SK-N-SH treated with all-trans-retinoic acid at 6 μM for 48 hours (cell line): ENCODE measurements around the gene KCTD10.

Source experiments
- ATAC-seq: fragments of 200-7000 bp; cut with Tn5 transposase; 3 replicates; pipeline ENCODE4 v1.9.1; 2020; ENCODE audit warnings: mild to moderate bottlenecking, moderate library complexity
- ARNTL ChIP-seq: fragments of 450-650 bp; formaldehyde crosslinking; IDR thresholded peaks from 2 replicates; pipeline ENCODE4 v1.5.0; 2020; ENCODE audit warnings: low read depth, mild to moderate bottlenecking, moderate library complexity, borderline replicate concordance
- BACH2 ChIP-seq: fragments of 250-450 bp; sonication (Bioruptor Pico); IDR thresholded peaks from 2 replicates; pipeline ENCODE4 v1.9.0; 2021; ENCODE audit warnings: mild to moderate bottlenecking, borderline replicate concordance
- CREB5 ChIP-seq: fragments of 250-450 bp; sonication (Bioruptor Pico); IDR thresholded peaks from 2 replicates; pipeline ENCODE4 v1.5.1; 2020; ENCODE audit warnings: low read depth, mild to moderate bottlenecking, moderate library complexity
- CSDC2 ChIP-seq: fragments of 250-450 bp; sonication (Bioruptor Pico); IDR thresholded peaks from 2 replicates; pipeline ENCODE4 v1.5.0; 2020; ENCODE audit warnings: mild to moderate bottlenecking, moderate library complexity
- CSRNP3 ChIP-seq: fragments of 250-450 bp; sonication (Bioruptor Pico); IDR thresholded peaks from 2 replicates; pipeline ENCODE4 v1.5.1; 2021; ENCODE audit warnings: mild to moderate bottlenecking, moderate library complexity
- ESRRG ChIP-seq: fragments of 250-450 bp; sonication (Bioruptor Pico); IDR thresholded peaks from 2 replicates; pipeline ENCODE4 v1.6.1; 2021; ENCODE audit warnings: mild to moderate bottlenecking
- GLIS3 ChIP-seq: fragments of 250-450 bp; sonication (Bioruptor Pico); IDR thresholded peaks from 2 replicates; pipeline ENCODE4 v1.5.0; 2020; ENCODE audit warnings: mild to moderate bottlenecking, moderate library complexity
- ISL1 ChIP-seq: fragments of 250-450 bp; sonication (Bioruptor Pico); IDR thresholded peaks from 2 replicates; pipeline ENCODE4 v2.1.2; 2022; ENCODE audit warnings: mild to moderate bottlenecking, moderate library complexity
- OSR1 ChIP-seq: fragments of 250-450 bp; sonication (Bioruptor Pico); IDR thresholded peaks from 2 replicates; pipeline ENCODE4 v1.8.0; 2022; ENCODE audit warnings: moderate library complexity, mild to moderate bottlenecking, inconsistent platforms
- PATZ1 ChIP-seq: fragments of 250-450 bp; sonication (Bioruptor Pico); IDR thresholded peaks from 2 replicates; pipeline ENCODE4 v1.8.0; 2020; ENCODE audit warnings: mild to moderate bottlenecking, moderate library complexity, borderline replicate concordance
- POU6F1 ChIP-seq: fragments of 250-450 bp; sonication (Bioruptor Pico); IDR thresholded peaks from 2 replicates; pipeline ENCODE4 v1.8.0; 2021; ENCODE audit warnings: low read depth, mild to moderate bottlenecking, moderate library complexity, borderline replicate concordance
- PPARA ChIP-seq: fragments of 250-450 bp; sonication (Bioruptor Pico); IDR thresholded peaks from 2 replicates; pipeline ENCODE4 v1.5.0; 2020; ENCODE audit warnings: mild to moderate bottlenecking, borderline replicate concordance
- RARB ChIP-seq: fragments of 250-450 bp; sonication (Bioruptor Pico); IDR thresholded peaks from 2 replicates; pipeline ENCODE4 v1.8.0; 2021; ENCODE audit warnings: mild to moderate bottlenecking, moderate library complexity
- SNAI2 ChIP-seq: fragments of 250-450 bp; sonication (Bioruptor Pico); IDR thresholded peaks from 2 replicates; pipeline ENCODE4 v1.5.0; 2020; ENCODE audit warnings: mild to moderate bottlenecking, moderate library complexity
- TCF4 ChIP-seq: fragments of 250-450 bp; sonication (Bioruptor Pico); IDR thresholded peaks from 2 replicates; pipeline ENCODE4 v1.8.0; 2021; ENCODE audit warnings: mild to moderate bottlenecking, moderate library complexity, borderline replicate concordance
- TOX ChIP-seq: fragments of 250-450 bp; sonication (Bioruptor Pico); IDR thresholded peaks from 2 replicates; pipeline ENCODE4 v1.8.0; 2021; ENCODE audit warnings: mild to moderate bottlenecking, moderate library complexity, borderline replicate concordance
- TSHZ2 ChIP-seq: fragments of 250-450 bp; sonication (Bioruptor Pico); IDR thresholded peaks from 2 replicates; pipeline ENCODE4 v1.5.0; 2020; ENCODE audit warnings: mild to moderate bottlenecking, moderate library complexity
- ZC3H10 ChIP-seq: fragments of 250-450 bp; sonication (Bioruptor Pico); IDR thresholded peaks from 2 replicates; pipeline ENCODE4 v1.5.1; 2021; ENCODE audit warnings: mild to moderate bottlenecking, moderate library complexity
- ZFP3 ChIP-seq: fragments of 250-450 bp; sonication (Bioruptor Pico); IDR thresholded peaks from 2 replicates; pipeline ENCODE4 v1.5.0; 2020; ENCODE audit warnings: mild to moderate bottlenecking, moderate library complexity
- ZFP30 ChIP-seq: fragments of 450-650 bp; formaldehyde crosslinking; IDR thresholded peaks from 2 replicates; pipeline ENCODE4 v1.5.0; 2022; ENCODE audit warnings: mild to moderate bottlenecking, moderate library complexity
- ZNF70 ChIP-seq: fragments of 450-650 bp; formaldehyde crosslinking; IDR thresholded peaks from 2 replicates; pipeline ENCODE4 v1.5.0; 2020; ENCODE audit warnings: mild to moderate bottlenecking, moderate library complexity
- ZNF8 ChIP-seq: fragments of 450-650 bp; formaldehyde crosslinking; IDR thresholded peaks from 2 replicates; pipeline ENCODE4 v1.5.0; 2020; ENCODE audit warnings: mild to moderate bottlenecking, moderate library complexity

Gene KCTD10

GRCh38 chr12:109473006-109473405, 4.1 kb downstream of the KCTD10 start:
- no peak for ATAC-seq
- TF ChIP-seq ZNF8 (CRISPR knock-in tag) (no peak), SNAI2 (CRISPR knock-in tag) (no peak), ZC3H10 (CRISPR knock-in tag) (no peak), PPARA (CRISPR knock-in tag) (no peak), ZNF70 (CRISPR knock-in tag) (no peak), GLIS3 (CRISPR knock-in tag) (no peak), CSDC2 (CRISPR knock-in tag) (no peak), POU6F1 (CRISPR knock-in tag) (no peak), TCF4 (no peak)

GRCh38 chr12:109469517-109469916, 7.6 kb downstream of the KCTD10 start:
- ATAC-seq = no peak
- TF ChIP-seq ZFP3 (CRISPR knock-in tag) = no peak
- no peak for TF ChIP-seq SNAI2 (CRISPR knock-in tag)
- TF ChIP-seq ZNF70 (CRISPR knock-in tag) = no peak
- TF ChIP-seq GLIS3 (CRISPR knock-in tag) = no peak
- no peak for TF ChIP-seq POU6F1 (CRISPR knock-in tag)
- TF ChIP-seq ESRRG (CRISPR knock-in tag) = no peak
- no peak for TF ChIP-seq BACH2 (CRISPR knock-in tag)
- no peak for TF ChIP-seq PATZ1
- TF ChIP-seq ZC3H10 (CRISPR knock-in tag) = no peak
- no peak for TF ChIP-seq RARB (CRISPR knock-in tag)
- no peak for TF ChIP-seq CSRNP3 (CRISPR knock-in tag)
- TF ChIP-seq ZFP30 (CRISPR knock-in tag) = no peak
- TF ChIP-seq TSHZ2 (CRISPR knock-in tag) = no peak
- TF ChIP-seq TOX (CRISPR knock-in tag) = no peak
- TF ChIP-seq ISL1 (CRISPR knock-in tag) = no peak
- TF ChIP-seq ARNTL (CRISPR knock-in tag) = no peak
- no peak for TF ChIP-seq CSDC2 (CRISPR knock-in tag)
- TF ChIP-seq OSR1 (CRISPR knock-in tag) = no peak
- TF ChIP-seq PPARA (CRISPR knock-in tag) = no peak
- no peak for TF ChIP-seq TCF4

GRCh38 chr12:109467978-109468676, 9.0 kb downstream of the KCTD10 start:
- TF ChIP-seq ARNTL (CRISPR knock-in tag) (no peak), SNAI2 (CRISPR knock-in tag) (no peak), CSDC2 (CRISPR knock-in tag) (no peak), ZNF8 (CRISPR knock-in tag) (no peak), ISL1 (CRISPR knock-in tag) (no peak), CREB5 (CRISPR knock-in tag) (no peak), ZFP3 (CRISPR knock-in tag) (no peak), CSRNP3 (CRISPR knock-in tag) (no peak), TOX (CRISPR knock-in tag) (no peak), POU6F1 (CRISPR knock-in tag) (no peak)
- no peak for ATAC-seq
